Measurements from ENCODE around the gene ASTN1.

DNA sequence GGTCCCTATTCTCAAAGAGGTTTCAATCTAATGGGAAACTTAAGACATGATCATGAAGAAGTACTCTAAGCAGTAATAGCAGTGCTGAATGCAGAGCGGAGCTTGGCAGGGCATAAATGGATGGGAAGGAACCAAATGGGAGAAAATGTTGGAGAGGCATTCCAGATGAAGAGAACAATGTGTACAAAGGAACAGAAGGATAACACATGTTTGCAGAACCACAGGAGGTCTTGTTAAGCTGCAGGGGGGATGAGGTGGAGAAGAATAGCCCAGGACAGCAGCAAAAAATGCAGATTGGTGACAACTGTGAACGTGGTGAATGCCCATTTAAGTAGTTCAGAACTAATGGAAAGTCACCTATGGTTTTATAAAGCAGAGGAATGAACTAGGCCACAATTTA lies 99.1 kb downstream of the ASTN1 start:
- TF ChIP-seq ZNF16 (tag by site-specific recombination; IDR thresholded peaks at IDR 0.05; ENCODE audit: low read depth) (no peak), YY1 (tag by site-specific recombination; IDR thresholded peaks at IDR 0.05) (no peak), ZNF623 (tag by site-specific recombination; IDR thresholded peaks at IDR 0.05) (no peak), OSR2 (tag by site-specific recombination; IDR thresholded peaks at IDR 0.05) (no peak), MEIS1 (CRISPR knock-in tag; IDR thresholded peaks at IDR 0.05; ENCODE audit: borderline replicate concordance) (no peak), ZNF311 (tag by site-specific recombination; IDR thresholded peaks at IDR 0.05; ENCODE audit: borderline replicate concordance) (no peak), KLF9 (tag by site-specific recombination; IDR thresholded peaks at IDR 0.05; ENCODE audit: low read depth) (no peak), ZXDB (tag by site-specific recombination; IDR thresholded peaks at IDR 0.05) (no peak)
- TF ChIP-seq, protein P1, sequence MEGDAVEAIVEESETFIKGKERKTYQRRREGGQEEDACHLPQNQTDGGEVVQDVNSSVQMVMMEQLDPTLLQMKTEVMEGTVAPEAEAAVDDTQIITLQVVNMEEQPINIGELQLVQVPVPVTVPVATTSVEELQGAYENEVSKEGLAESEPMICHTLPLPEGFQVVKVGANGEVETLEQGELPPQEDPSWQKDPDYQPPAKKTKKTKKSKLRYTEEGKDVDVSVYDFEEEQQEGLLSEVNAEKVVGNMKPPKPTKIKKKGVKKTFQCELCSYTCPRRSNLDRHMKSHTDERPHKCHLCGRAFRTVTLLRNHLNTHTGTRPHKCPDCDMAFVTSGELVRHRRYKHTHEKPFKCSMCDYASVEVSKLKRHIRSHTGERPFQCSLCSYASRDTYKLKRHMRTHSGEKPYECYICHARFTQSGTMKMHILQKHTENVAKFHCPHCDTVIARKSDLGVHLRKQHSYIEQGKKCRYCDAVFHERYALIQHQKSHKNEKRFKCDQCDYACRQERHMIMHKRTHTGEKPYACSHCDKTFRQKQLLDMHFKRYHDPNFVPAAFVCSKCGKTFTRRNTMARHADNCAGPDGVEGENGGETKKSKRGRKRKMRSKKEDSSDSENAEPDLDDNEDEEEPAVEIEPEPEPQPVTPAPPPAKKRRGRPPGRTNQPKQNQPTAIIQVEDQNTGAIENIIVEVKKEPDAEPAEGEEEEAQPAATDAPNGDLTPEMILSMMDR (tag by site-specific recombination; IDR thresholded peaks at IDR 0.05) = no peak
- TF ChIP-seq, protein P2, sequence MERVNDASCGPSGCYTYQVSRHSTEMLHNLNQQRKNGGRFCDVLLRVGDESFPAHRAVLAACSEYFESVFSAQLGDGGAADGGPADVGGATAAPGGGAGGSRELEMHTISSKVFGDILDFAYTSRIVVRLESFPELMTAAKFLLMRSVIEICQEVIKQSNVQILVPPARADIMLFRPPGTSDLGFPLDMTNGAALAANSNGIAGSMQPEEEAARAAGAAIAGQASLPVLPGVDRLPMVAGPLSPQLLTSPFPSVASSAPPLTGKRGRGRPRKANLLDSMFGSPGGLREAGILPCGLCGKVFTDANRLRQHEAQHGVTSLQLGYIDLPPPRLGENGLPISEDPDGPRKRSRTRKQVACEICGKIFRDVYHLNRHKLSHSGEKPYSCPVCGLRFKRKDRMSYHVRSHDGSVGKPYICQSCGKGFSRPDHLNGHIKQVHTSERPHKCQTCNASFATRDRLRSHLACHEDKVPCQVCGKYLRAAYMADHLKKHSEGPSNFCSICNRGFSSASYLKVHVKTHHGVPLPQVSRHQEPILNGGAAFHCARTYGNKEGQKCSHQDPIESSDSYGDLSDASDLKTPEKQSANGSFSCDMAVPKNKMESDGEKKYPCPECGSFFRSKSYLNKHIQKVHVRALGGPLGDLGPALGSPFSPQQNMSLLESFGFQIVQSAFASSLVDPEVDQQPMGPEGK (tag by site-specific recombination; IDR thresholded peaks at IDR 0.05) = no peak
